NCI-H187 treated with DMSO at 0.1 percent for 48 hours (cell line): Measurements from ENCODE around the gene KRT82.
"Not testable (repeated sequence)": the region's sequence is repeated elsewhere in the genome, so short reads cannot be mapped to it uniquely, and the experiment has no call there.

Experiments used
- DNase-seq: peaks from one replicate; lab custom pipeline; 2025; lab: John Stamatoyannopoulos, UW

The KRT82 gene

DNA sequence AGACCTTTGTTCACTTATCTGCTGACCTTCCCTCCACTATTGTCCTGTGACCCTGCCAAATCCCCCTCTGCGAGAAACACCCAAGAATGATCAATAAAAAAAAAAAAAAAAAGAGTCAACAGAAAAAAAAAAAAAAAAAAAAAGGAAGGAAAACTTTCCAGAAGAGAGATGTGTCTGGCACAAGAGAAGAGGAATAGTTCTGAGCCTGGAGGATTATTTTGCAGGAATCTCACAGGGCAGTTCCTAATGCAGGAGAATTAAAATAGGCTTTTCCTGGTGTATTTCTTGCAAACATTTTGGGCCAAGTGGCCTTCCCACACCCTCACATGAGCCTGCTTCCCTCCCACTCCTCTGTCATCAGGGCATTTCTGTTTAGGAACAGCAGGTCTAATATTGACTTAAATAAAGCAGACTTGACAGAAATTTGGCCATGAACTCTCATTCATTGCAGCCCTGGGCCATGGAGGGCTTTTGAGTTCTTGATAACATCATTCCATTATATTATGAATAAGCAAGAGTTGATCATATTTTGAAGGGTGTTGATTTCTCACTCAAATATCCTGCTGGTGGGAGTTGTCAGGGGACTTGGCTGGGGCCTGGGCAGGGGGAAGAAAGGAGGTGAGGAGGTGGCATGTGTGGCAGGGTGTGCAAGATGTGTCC is 4.6 kb upstream of the KRT82 start:
- DNase-seq = not testable (repeated sequence)

DNA sequence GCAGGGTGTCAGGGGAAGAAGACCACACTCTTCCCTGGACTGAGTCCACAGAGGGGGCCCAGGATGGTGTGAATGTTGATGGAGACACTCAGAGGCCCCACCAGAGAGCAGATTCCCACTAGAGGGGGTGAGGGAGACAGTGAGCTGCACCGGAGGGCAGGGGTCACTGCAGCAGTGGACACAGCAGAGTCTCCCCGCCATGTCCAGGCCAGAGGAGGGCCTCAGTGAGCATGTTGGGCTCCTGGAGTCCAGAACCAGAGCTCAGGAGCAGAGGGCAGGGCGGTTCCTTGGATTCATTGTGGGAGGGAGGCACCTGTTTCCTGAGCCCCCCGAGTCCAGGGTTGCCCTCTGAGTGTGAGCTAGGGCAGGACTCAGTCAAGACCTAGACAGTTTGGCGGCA is 1.8 kb upstream of the KRT82 start:
- DNase-seq = no peak

DNA sequence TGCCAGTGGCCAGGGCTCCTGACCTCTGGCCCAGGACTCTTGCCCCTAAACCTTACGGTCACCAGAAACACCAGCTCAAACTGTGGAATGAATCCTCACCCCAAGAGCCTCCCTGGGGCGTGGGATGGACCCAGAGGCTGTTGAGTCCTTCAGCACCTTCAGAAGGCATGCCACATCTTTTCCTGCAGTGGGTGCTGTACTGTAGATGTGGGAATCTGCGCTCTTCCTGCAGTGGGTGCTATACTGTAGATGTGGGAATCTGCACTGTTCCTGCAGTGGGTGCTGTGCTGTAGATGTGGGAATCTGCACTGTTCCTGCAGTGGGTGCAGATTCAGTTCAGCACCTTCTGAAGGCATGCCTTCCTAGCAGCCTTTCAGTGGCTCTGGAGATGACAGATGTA is 1.2 kb downstream of the KRT82 start:
- no peak for DNase-seq

DNA sequence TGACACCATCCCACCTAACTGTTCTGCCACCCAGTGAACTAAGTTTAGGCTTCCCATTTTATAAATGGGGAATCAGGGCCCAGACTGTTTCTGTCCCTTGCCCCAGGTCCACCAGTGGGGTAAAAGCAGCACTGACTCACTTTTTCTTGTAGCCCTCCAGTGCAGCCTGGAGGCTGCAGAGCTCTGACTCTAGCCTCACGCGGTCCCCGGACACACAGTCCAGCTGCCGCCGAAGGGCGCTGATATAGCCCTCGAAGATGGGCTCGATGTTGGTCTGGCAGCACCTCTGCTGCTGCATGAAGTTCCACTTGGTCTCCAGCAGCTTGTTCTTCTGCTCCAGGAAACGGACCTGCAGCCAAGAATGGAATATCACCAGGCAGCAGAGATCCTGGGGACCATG is 2.6 kb downstream of the KRT82 start:
- DNase-seq = no peak

DNA sequence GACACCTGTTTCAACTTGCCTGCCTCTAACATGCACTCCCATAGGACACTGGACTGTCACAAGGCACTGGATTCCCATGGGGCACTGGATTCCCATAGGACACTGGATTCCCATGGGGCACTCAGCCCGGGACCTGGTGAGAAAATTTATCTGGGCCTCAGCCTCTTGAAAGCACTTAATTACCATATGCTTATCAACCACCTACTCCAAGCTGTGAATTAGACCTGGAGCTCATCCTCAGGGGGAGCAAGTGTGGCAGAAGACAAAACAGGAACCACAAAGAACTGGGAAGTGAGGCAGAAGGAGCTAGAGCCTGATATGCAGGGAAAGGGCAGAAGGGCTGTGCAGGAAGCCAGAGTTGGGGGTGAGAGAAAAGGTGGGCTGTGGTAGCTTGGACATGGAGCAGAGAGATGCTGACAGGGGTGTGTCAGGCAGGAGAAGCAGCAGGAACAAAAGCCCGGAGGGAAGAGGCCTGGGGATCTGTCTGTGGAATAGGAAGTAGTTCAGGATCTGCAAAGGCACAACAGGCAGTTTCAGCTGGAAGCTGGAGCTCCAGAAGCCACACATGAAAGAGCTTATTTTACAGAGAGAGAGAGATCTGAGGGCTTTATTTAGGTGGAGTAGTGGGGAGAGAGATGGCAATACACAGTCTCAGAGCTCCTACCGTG is 3.1 kb downstream of the KRT82 start:
- DNase-seq = no peak

DNA sequence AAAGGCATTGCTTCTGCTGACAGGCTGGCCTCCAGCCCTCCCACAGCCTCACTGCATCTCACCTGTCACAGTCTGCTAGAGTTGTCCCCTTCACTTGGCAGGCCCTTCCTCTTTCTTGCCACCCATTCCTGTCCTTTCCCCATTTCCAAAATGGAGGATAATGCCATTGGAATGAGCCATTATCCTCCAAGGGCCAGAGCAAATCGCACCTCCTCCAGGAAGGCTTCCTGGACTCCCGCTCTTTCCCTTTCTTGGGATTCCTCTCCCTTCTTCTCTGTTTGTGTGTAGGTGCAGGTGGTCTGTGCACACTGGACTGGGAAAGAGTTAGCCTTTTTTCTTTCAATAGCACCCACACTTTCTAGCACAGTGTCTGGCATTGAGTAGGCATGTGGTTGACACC is 3.8 kb downstream of the KRT82 start:
- no peak for DNase-seq

DNA sequence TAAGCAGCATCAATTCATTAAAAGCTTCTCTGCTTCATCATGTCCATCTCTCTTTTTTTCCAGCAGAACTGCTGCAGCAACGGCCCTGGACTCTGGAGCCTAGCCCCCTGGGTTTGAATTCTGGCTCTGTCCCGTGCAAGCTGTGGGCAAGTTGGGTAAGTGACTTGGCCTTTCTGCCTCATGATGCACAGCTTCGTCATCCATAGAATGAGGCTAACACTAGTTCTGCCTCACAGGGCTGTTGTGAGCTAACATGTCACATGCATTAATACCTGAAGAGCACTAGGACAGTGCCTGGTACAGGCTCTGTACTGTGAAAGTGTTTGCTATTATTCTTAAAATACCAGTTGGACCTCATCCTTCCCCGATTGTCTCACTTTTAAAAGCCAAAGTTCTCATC is 4.2 kb downstream of the KRT82 start:
- no peak for DNase-seq

DNA sequence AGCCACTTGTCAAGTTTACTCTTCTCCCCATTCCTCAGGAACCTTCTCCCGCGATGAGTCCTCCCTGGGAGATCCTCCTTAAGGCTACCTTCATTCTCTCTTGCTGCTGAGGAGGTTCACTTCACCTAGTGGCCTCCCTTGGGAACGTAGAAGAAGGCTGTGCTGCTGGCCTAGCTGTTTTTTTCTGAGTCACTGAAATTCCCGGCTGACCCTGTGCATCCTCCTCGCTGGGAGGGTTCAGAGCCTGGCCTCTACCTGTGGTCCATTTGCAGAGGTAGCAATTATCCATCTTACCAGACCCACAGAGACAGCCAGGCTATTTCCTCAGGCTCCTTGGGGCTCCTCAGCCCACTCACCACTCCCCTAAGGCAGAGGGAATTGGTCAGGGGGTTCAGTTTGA is 4.6 kb downstream of the KRT82 start:
- DNase-seq = no peak

DNA sequence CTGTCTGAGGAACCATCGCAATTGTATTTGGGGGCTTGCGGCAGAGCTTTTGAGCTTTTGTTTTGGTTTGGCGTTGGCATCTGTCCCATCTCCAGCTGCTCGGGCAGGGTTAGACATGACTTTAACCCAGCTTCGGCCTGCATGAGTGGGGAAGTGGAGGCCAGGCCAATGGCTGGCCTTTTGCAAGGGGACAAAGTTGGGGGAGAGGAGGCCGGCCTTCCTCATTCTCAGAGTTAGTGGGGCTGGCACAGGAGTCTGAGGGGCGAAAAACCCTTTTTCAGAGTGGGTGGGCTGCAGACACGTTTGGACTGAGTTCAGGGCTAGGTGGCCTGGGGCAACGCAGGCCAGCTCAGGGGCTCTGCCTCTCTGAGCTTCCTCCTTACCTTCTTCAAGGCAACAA is 5.2 kb downstream of the KRT82 start:
- no peak for DNase-seq

DNA sequence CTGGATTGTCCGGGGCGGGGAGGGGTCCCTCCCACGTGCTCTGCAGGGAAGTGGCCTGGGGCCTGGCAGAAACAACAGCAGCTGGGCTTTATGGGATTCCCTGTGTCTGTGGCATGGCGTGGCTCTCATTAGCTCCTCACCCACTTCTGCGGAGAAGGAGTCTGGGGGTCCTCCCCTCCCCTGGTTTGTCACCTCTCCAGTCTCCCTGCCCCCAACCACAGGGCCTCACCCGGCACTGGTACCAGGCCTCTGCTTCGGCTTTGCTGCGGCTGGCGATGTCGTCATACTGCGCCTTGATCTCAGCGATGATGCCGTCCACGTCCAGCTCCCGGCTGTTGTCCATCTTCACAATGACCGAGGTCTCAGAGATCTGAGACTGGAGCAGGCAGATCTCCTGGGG is 6.4 kb downstream of the KRT82 start:
- no peak for DNase-seq

DNA sequence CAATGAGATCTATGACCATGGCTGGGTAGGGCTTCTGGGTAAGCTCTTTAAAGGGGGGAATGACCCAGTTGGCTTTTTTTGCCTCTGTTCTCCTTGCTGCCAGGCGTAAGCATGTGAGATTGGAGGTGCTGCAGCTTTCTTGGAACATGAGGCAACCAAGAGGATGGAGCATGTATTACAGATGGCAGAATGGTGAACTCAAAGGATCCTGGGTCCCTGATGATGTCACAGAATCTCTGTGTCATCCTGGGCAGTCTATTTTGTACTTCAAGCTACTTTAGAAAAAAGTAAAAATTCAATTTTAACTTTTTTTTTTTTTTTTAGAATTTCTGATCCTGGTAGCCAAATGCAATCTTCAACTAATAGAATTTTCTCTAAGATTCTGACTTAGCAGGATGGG is 8.0 kb downstream of the KRT82 start:
- no peak for DNase-seq

DNA sequence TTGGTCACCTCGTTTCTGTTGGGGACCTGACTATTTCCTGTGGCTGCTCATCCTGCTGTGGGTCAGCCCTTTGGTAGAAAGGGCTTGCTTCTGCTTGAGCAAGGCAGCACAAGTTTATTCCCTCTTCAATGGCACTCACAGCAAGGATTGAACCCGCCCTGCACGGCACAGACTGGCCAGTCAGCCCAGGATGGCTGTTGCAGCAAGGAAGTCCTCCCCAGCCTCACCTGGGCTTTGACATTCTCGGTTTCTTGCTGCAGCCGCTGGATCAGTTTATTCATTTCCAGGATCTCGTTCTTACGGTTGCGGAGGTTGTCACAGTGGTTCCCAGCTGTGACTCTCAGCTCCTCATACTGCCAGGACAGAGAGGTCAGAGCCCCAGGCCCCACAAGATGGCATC is 9.5 kb downstream of the KRT82 start:
- DNase-seq = no peak

DNA sequence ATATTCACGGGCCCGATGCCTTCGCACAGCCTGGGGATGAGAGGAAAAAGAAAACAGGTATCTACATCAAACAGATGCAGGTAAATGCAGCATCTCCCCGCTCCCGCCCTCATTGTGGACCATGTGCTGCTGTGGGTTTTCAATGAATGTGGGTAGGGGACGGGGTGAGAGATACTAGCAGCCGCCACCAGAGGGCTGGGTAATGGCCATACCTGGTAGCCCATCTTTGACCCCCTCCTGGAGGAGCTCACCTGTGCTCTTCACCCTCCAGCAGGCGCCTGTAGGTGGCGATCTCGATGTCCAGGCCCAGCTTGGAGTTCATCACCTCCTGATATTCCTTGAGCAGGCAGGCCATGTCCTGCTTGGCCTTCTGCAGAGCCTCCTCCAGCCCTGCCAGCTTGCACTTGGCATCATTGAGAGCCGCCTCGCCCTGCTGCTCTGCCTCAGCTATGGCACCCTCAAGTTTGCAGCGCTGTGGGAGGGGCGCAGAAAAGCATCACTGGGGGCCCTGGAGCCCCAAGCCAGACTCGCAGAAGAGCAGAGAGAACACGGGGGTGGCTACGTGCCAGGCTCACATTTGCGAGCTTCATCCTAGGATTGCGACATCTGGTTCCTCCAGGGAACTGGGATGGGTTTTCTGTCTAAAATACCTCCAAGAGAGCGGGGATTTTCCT is 10.2 kb downstream of the KRT82 start:
- DNase-seq = no peak

DNA sequence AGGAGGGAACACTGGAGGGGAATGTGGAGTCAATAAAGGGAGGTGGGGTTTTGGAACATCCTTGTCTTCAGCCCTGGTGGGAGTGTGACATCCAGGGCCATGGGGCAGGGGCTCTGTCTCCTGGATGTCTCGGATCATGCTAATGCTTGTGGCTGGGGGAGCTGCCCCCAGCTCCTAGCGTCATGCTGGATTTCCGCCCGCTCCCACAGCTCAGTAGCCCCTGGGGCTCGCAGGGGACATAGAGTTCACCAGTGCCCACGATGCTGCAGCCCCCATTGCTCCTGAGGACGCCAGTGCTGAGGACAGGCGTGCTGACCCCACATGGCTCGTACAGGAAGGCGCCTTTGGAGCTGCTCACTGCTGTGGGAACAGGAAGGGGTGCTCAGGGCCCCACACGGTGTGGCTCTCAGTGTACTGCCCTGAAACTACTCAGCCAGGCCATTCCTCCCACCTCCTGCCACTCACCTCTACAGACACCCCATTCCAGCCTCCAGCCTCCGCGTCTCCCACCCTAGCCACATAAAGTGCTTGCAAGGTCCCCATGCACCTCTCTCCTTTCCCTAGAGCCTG is 11.2 kb downstream of the KRT82 start:
- DNase-seq = no peak

DNA sequence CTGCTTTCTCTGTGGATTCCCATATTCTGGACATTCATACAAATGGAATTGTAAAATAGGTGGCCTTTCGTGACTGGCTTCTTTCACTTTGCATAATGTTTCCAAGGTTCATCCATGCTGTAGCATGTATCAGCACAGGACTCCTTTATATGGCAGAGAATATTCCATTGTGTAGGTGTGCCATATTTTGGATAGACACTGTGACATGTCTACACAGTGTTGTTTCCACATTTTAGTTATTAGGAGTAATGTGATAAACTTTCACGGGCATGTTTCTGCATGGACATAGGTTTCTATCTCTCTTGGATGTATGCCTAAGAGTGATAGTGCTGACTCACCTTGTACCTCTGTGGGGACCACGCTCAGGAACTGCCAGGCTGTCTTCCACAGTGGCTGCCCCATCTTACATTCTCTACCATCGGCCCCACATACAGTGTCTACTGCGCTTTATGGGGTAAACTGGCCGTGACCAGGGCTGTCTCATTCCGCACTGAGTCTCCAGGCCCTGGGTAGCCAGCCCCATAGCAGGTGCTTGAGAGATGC is 13.6 kb downstream of the KRT82 start:
- DNase-seq = no peak

DNA sequence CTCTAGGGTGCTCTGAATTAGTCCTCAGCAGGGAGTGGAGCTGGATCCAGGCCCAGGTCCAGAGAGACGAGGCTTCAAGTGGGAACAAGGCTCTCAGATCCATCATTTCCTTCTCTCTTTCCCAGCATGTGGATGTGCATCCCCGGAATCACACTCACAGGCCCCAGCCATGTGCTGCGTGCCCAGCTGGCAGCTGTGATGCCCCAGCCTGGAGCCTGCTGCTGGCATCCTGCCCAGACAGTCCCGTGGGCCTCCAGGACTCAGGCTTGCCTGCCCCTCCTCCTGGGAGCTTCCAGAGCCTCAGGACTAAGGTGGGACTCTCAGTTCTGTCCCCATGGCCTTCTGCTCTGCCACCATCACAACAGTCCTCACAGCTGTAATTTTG is 14.5 kb downstream of the KRT82 start:
- DNase-seq = no peak

DNA sequence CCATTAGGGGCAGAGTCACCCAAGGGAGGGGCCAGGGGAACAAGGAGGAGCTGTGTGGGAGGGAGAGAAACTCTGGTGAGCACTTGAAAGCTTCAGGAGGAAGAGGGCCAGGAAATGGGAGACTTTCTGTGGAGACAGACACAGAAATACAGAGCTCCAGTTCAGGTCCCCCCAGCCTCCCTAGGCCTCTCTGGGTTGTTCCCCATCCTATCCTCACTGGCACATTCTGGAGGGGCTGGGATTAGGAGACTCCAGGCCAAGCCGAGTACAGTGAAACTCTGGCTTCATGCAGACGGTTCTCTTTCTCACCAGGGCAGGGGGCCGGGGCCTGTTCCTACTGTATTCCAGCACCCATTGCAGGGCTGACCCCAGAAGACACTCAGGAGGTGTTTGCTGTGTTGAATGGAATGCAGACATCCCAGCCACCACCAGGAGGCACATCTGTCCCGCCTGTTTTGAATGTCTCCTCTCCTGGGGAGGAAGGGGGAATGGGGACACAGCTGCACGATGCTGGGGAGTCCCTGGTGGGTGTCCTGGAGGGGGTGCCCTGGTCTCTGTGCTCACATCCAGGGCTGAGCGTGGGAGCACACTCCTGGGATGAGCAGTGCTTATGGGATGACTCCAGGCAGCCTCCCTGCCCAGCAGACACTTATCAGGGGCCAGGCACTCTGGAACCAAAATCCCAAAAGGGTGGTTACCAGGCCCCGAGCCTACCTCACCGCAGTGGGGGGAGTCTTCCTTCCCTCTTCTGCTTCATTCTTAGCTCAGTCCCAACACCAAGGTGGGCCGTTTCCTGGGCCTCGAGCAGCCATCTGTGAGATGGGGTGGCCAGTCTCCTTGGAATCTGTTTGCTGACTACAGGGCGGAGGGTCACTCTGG is 15.2 kb downstream of the KRT82 start:
- no peak for DNase-seq

DNA sequence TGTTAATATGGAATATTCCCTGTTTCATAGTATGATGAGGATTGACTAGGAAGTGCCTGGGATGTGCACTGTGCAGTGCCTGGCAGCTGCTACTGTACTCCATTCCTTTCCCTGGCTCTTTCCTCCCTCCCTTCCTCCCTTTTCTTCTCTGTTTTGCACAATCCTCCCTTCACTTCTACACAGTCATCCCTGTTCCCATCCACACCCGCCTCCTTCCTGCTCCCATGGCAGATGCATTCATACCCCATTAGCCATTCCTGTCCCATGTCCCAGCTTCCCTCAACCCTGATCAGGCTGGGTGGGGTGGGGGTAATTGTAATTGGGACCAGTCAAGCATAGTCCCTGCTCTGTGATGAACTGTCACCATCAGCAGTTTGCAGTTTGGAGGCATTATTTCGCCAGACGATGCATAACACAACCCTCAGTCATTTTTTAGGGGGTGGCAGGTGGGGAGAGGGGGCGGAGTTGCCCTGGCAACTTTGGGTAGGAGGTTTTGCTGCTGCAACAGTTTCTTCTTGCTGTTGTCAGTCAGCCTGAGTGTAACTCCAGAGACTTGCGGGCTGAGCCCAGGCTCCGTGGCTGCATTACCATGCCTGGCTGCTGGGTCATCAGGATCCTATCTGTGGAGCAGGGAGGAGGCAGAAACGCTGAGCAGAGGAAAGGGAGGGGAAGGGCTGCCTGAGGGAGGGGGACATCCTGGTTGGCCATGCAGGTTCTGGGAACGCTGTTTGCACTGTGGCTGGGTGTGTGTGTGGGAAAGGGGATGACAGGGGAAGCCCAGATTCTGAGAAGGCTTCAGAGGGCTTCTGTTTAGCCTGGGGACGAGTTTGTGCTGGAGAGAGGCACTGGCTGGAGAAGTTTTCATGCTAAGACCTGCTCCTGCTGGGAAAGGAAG is 16.6 kb downstream of the KRT82 start:
- no peak for DNase-seq

DNA sequence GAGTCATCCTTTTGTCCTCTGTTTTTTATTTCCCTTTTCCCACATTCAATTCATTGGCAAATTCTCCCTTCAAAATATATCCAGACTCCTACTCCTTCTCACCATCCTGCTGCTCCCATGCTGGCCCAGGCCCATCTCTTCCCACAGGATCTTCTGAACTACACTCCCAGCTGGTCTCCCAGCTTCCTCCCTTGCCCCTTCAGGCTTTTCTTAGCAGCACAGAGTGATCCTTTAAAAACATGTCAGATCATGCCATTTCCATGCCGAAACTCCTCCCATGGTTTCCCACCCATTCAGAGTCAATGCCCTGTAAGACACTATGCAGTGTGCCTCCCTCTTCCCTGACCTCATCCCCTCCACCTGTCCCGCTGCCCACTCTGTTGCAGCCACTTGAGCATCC is 18.3 kb downstream of the KRT82 start:
- no peak for DNase-seq

DNA sequence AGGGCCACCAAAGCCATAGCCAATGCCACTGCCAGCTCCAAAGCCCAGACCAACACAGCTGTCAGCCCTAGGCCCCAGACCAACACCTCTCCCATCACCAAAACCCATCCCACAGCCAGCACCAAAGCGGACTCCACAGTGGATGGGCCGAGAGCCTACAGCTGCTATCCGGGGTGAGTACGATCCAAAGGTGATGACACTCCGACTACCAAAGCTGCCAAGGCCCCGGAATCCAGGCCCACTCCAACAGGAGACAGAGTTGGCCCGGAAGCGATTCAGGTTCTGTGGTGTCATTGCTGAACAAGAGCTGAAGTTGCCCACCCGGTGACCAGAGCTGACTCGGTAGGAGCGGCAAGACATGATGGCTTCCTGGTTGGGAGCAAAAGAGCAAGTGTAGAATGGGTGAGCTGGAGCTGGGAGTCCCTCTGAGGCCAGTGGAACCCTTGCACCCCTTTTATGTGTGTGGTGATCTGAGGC is 20.9 kb downstream of the KRT82 start, which contains the start of gene KRT84:
TSS of gene KRT84 (minus strand) at position 427 of the 477 bp plus-strand sequence. CDS start at position 360, 67 bp downstream.
- DNase-seq = no peak

DNA sequence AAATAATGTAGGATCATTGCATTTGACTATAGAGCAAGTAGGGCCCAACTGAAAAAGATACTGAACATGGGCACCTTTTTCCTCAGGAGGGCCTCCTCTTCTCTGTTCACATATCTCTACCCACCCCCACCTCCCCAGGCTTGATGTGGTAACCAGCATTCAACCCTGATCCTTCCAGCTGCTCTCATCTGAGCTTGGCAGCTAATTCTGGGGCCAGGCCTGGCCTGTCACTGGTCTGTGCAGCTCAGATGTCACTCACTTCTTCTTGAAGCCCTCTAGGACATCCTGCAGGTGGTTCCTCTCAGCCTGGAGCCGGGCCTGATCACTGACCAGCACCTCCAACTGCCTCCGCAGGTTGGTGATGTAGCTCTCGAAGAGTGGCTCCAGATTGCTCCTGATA is 22.8 kb downstream of the KRT82 start:
- no peak for DNase-seq
